Neural progenitor cell (in vitro differentiated cells): ENCODE data around the gene AADAC. TPM values are rescaled to one million over a fixed set of nuclear protein-coding genes. Genes with fewer than 3 reads are reported as not detected.

ENCODE experiments used
- DNase-seq: peaks from one replicate; pipeline ENCODE4 v3.0.0-alpha.2; 2016; ENCODE audit warnings: low spot score
- H2AFZ ChIP-seq: fragments of 200-600 bp; sonication (generic); replicated peaks from 2 replicates; pipeline ENCODE4 v1.6.1; 2016; ENCODE audit warnings: antibody characterized with exemption
- H3F3A ChIP-seq: fragments of 200-600 bp; sonication (generic); 2 replicates; pipeline ENCODE4 v1.6.1; 2016; ENCODE audit warnings: antibody characterized with exemption, low read depth
- H3K27ac ChIP-seq: fragments of 200-600 bp; sonication (generic); 2 replicates; pipeline ENCODE4 v1.5.1; 2016; ENCODE audit warnings: mild to moderate bottlenecking
- H3K27me3 ChIP-seq: fragments of 200-600 bp; sonication (generic); 2 replicates; pipeline ENCODE4 v1.6.1; 2016; ENCODE audit warnings: mild to moderate bottlenecking, moderate library complexity
- H3K36me3 ChIP-seq: fragments of 200-600 bp; sonication (generic); 2 replicates; pipeline ENCODE4 v1.5.1; 2016
- H3K4me1 ChIP-seq: fragments of 200-600 bp; sonication (generic); 2 replicates; pipeline ENCODE4 v1.6.1; 2016; ENCODE audit warnings: mixed run types
- H3K4me2 ChIP-seq: fragments of 200-600 bp; sonication (generic); 2 replicates; pipeline ENCODE4 v1.6.1; 2016
- H3K4me3 ChIP-seq: fragments of 200-600 bp; sonication (generic); 2 replicates; pipeline ENCODE4 v1.5.1; 2016
- H3K79me2 ChIP-seq: fragments of 200-600 bp; sonication (generic); 2 replicates; pipeline ENCODE4 v1.6.1; 2016; ENCODE audit warnings: low read depth
- H3K9ac ChIP-seq: fragments of 200-600 bp; sonication (generic); 2 replicates; pipeline ENCODE4 v1.6.1; 2016
- H3K9me3 ChIP-seq: fragments of 200-600 bp; sonication (generic); 2 replicates; pipeline ENCODE4 v1.5.1; 2016; ENCODE audit warnings: low read depth
- H4K20me1 ChIP-seq: fragments of 200-600 bp; sonication (generic); 2 replicates; pipeline ENCODE4 v1.6.1; 2016; ENCODE audit warnings: low read depth
- H3K27ac Mint-ChIP-seq: 3 replicates; pipeline ENCODE4 v1.8.0; 2021; ENCODE audit warnings: mixed read lengths
- H3K27me3 Mint-ChIP-seq: 2 replicates; pipeline ENCODE4 v1.8.0; 2022; ENCODE audit warnings: low read depth, mild to moderate bottlenecking, inconsistent platforms, moderate library complexity, mixed read lengths; ENCODE audit not compliant: insufficient read depth
- H3K36me3 Mint-ChIP-seq: 3 replicates; pipeline ENCODE4 v1.8.0; 2021; ENCODE audit warnings: mixed read lengths
- H3K4me1 Mint-ChIP-seq: 3 replicates; pipeline ENCODE4 v1.8.0; 2021; ENCODE audit warnings: mixed read lengths
- H3K4me3 Mint-ChIP-seq: 3 replicates; pipeline ENCODE4 v1.8.0; 2021; ENCODE audit warnings: mild to moderate bottlenecking, moderate library complexity, mixed read lengths
- H3K9me3 Mint-ChIP-seq: 3 replicates; pipeline ENCODE4 v1.8.0; 2020; ENCODE audit warnings: mixed read lengths
- CTCF ChIP-seq: fragments of 200-600 bp; sonication (generic); IDR thresholded peaks from 2 replicates; pipeline ENCODE4 v1.5.1; 2017; ENCODE audit warnings: antibody characterized with exemption, mild to moderate bottlenecking
- EZH2 ChIP-seq: fragments of 200-600 bp; sonication (generic); IDR thresholded peaks from 2 replicates; pipeline ENCODE4 v1.6.1; 2017; ENCODE audit warnings: antibody characterized with exemption, mild to moderate bottlenecking, moderate library complexity
- EZH2phosphoT487 ChIP-seq: fragments of 200-600 bp; sonication (generic); IDR thresholded peaks from 2 replicates; pipeline ENCODE4 v1.6.1; 2017; ENCODE audit warnings: antibody characterized with exemption
- total RNA-seq: library from RNA; depleted of rRNA; stranded (reverse); fragments of >200 nt; gene quantifications from 2 replicates; pipeline ENCODE4 v1.2.3, GENCODE V29; 2015; ENCODE audit warnings: low replicate concordance

AADAC gene
- total RNA-seq, 1 donor from 2014 or later = not detected

GRCh38 chr3:151864423-151865101 lies 50.6 kb downstream of the AADAC start:
- Mint-ChIP-seq H3K4me1 (no peaks in the 10 kb centered on the region), H3K27me3 (no peaks in the 10 kb centered on the region), H3K9me3 (no peaks in the 10 kb centered on the region), H3K4me3 (no peak overlapping the region), H3K36me3 (no peaks in the 10 kb centered on the region), H3K27ac (no peak overlapping the region)
- no peak for DNase-seq
- Histone ChIP-seq H2AFZ (no peak overlapping the region), H3K4me3 (no peak overlapping the region), H4K20me1 (no peaks in the 10 kb centered on the region), H3F3A (no peaks in the 10 kb centered on the region), H3K4me1 (peaks cover 7% of the 10 kb centered on the region), H3K9ac (no peak overlapping the region), H3K36me3 (no peaks in the 10 kb centered on the region), H3K79me2 (no peaks in the 10 kb centered on the region), H3K27ac (no peak overlapping the region), H3K9me3 (no peaks in the 10 kb centered on the region), H3K4me2 (no peak overlapping the region), H3K27me3 (no peaks in the 10 kb centered on the region)
- TF ChIP-seq EZH2phosphoT487 (no peak), CTCF (no peak), EZH2 (no peak)

- no peak for DNase-seq
- H3K4me3 ChIP-seq = no peak overlapping the region
- no peaks in the 10 kb centered on the region for H4K20me1 ChIP-seq
- no peak overlapping the region for H2AFZ ChIP-seq
- Mint-ChIP-seq H3K27ac (no peak overlapping the region), H3K36me3 (no peaks in the 10 kb centered on the region), H3K27me3 (no peaks in the 10 kb centered on the region), H3K4me1 (no peaks in the 10 kb centered on the region), H3K9me3 (no peaks in the 10 kb centered on the region), H3K4me3 (no peak overlapping the region)
- no peak overlapping the region for H3K27ac ChIP-seq
- H3F3A ChIP-seq = no peaks in the 10 kb centered on the region
- no peaks in the 10 kb centered on the region for H3K79me2 ChIP-seq
- H3K4me1 ChIP-seq = peaks cover 13% of the 10 kb centered on the region
- TF ChIP-seq CTCF = no peak
- no peak for TF ChIP-seq EZH2
- TF ChIP-seq EZH2phosphoT487 = no peak
- no peaks in the 10 kb centered on the region for H3K27me3 ChIP-seq
- no peaks in the 10 kb centered on the region for H3K9me3 ChIP-seq
- no peaks in the 10 kb centered on the region for H3K36me3 ChIP-seq
- H3K9ac ChIP-seq = no peak overlapping the region
- no peak overlapping the region for H3K4me2 ChIP-seq
These were observed 52.9 kb downstream of the AADAC start for GRCh38 chr3:151866711-151867410.

- H4K20me1 ChIP-seq = no peaks in the 10 kb centered on the region
- no peak overlapping the region for H2AFZ ChIP-seq
- TF ChIP-seq EZH2phosphoT487 = no peak
- TF ChIP-seq CTCF = no peak
- no peak for TF ChIP-seq EZH2
- H3K4me3 ChIP-seq = no peak overlapping the region
- Mint-ChIP-seq H3K4me1 (no peaks in the 10 kb centered on the region), H3K36me3 (no peaks in the 10 kb centered on the region), H3K27me3 (no peaks in the 10 kb centered on the region), H3K4me3 (no peak overlapping the region), H3K27ac (no peak overlapping the region), H3K9me3 (no peaks in the 10 kb centered on the region)
- H3K4me1 ChIP-seq = peaks cover 14% of the 10 kb centered on the region
- no peaks in the 10 kb centered on the region for H3K9me3 ChIP-seq
- no peak overlapping the region for H3K27ac ChIP-seq
- no peaks in the 10 kb centered on the region for H3F3A ChIP-seq
- H3K36me3 ChIP-seq = no peaks in the 10 kb centered on the region
- no peak overlapping the region for H3K4me2 ChIP-seq
- no peaks in the 10 kb centered on the region for H3K27me3 ChIP-seq
- no peaks in the 10 kb centered on the region for H3K79me2 ChIP-seq
- H3K9ac ChIP-seq = no peak overlapping the region
- no peak for DNase-seq
These were observed 53.8 kb downstream of the AADAC start for GRCh38 chr3:151867666-151868065.
